C4-2B (cell line): ENCODE measurements around the gene STX8.
"Not testable (repeated sequence)": the region's sequence is repeated elsewhere in the genome, so short reads cannot be mapped to it uniquely, and the experiment has no call there.

Experiments
- H3K27ac ChIP-seq: fragments of 450-650 bp; 2 replicates; pipeline ENCODE4 v1.5.1; 2017
- CTCF ChIP-seq: fragments of 450-650 bp; conservative IDR thresholded peaks from 2 replicates; pipeline ENCODE4 v1.5.1; 2017; ENCODE audit warnings: mild to moderate bottlenecking
- ZFX ChIP-seq: fragments of 450-650 bp; IDR thresholded peaks from 2 replicates; pipeline ENCODE4 v1.6.1; 2017

The STX8 gene

DNA sequence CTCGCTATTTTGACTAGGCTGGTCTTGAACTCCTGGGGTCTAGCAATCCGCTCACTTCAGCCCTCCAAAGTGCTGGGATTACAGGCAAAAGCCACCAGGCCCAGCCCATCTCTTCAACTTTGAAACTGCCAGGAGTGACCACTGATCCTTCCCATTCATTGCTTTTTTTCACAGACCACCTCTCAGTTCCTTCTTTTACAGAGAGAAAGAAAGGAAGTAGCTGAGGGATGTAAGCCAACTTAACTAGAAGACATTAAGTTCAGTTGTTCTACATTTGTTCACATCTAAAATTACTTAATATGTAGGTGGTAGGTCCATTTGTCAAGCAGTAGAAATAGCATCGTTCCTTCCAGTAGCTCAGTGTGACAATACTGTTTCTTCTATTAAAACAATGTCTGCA is 219.8 kb downstream of the STX8 start:
- TF ChIP-seq CTCF: no peak
- no peak for TF ChIP-seq ZFX
- H3K27ac ChIP-seq: no peak overlapping the region

DNA sequence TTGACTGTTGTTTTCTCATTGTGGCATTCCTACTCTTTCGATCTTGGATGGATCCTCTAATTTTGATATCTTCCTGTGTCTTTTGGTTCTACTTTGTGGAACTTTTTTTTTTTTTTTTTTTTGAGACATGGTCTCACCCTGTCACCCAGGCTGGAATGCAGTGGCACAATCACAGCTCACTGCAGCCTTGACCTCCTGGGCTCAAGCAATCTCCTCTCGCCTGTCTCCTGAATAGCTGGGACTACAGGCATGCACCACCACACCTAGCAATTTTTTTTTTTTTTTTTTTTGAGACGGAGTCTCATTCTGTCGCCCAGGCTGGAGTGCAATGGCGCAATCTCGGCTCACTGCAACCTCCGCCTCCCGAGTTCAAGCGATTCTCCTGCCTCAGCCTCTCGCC is 220.4 kb downstream of the STX8 start:
- H3K27ac ChIP-seq: not testable (repeated sequence)

DNA sequence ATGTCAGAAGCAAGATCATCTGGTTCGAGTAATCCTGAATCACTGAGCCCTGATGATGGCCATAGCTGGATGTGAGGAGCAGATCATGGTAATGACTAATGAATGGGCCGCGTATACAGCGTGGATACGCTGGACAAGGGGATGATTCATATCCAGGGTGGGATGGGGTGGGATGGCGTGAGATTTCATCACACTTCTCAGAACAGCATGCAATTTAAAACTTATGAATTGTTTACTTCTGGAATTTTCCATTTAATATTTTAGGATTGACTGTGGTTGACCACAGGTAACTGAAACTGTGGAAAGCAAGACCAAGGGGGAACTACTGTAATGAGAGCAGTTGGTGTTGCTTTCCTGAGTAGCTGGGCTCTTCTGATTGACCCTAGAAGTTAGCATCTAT is 225.5 kb downstream of the STX8 start:
- no peak for TF ChIP-seq ZFX
- TF ChIP-seq CTCF: no peak
- H3K27ac ChIP-seq: no peak overlapping the region

GRCh38 chr17:9346296-9346926 is 229.2 kb downstream of the STX8 start:
- H3K27ac ChIP-seq: no peak overlapping the region
- TF ChIP-seq CTCF: no peak
- no peak for TF ChIP-seq ZFX

GRCh38 chr17:9343516-9343915 is 232.1 kb downstream of the STX8 start:
- no peak for TF ChIP-seq ZFX
- TF ChIP-seq CTCF: no peak
- no peak overlapping the region for H3K27ac ChIP-seq

DNA sequence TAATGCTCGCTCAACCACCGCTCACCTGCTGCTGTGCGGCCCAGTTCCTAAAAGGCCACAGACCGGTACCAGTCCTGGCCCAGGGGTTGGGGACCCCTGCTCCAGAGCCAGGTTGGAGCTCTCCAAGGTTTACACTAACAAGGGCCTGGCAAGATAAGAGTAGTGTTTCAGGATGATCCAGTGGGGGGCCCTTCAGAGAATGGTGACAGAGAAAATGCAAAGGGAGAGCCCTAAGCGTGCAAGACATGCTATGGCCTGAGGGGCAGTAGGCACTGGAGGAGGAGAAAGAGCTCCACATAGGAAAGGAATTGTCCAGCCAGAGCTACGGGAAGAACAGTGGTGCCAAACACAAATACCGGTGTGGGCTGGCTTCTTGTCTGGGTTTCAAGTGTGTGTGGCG is 233.4 kb downstream of the STX8 start:
- no peak for TF ChIP-seq ZFX
- TF ChIP-seq CTCF: no peak
- no peak overlapping the region for H3K27ac ChIP-seq

- TF ChIP-seq CTCF: no peak
- no peak for TF ChIP-seq ZFX
Observed at GRCh38 chr17:9339958-9340357, 235.7 kb downstream of the STX8 start.

GRCh38 chr17:9339482-9339881 is 236.1 kb downstream of the STX8 start:
- H3K27ac ChIP-seq: not testable (repeated sequence)

More at GRCh38 chr17:9339958-9340357, 235.7 kb downstream of the STX8 start:
- no peak overlapping the region for H3K27ac ChIP-seq

DNA sequence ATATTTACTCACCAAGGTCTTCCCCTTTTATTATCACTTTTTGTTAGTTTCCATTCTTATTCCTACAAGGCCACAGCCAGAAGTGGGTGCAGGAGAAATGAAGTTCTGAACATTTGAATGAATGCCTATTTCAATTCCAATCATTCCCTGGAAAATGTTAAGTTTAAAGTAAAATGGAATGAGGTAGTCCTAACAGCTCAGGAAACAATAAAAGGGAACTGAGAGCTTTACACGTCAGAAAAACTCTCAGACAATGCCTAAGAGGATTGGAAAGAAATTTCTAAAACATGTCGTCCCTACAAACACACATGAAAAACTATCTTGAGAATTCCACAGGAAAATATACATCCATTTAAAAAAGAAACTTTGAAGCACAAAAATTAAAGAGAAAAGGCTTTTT is 238.8 kb downstream of the STX8 start:
- no peak overlapping the region for H3K27ac ChIP-seq
- TF ChIP-seq ZFX (no peak), CTCF (no peak)
